GM12878 (cell line): ENCODE results near the gene PON3. TPM values are rescaled to one million over a fixed set of nuclear protein-coding genes. Genes with fewer than 3 reads are reported as not detected.

Source experiments
- ATAC-seq: fragments of 200-7000 bp; cut with Tn5 transposase; 3 replicates; pipeline ENCODE4 v1.9.1; 2020; ENCODE audit warnings: mild to moderate bottlenecking, moderate library complexity
- BruUV-seq: library from RNA; stranded (reverse); fragments of 400-500 nt; replicated peaks from 2 replicates; lab custom pipeline; 2021; lab: Mats Ljungman, UMichigan
- CTCF ChIA-PET: fragments of 300-600 bp; sonication (Branson Sonifier 250); formaldehyde crosslinking; extraction: SDS; loops from one replicate; lab custom pipeline; 2021; ENCODE audit warnings: inconsistent platforms; lab: Yijun Ruan, JAX
- POLR2A ChIA-PET: fragments of 350-600 bp; formaldehyde crosslinking; extraction: SDS; loops from one replicate; lab custom pipeline; 2021; ENCODE audit warnings: inconsistent platforms; lab: Charles Lee
- RAD21 ChIA-PET: fragments of 300-600 bp; sonication (Branson Sonifier 250); formaldehyde crosslinking; loops from one replicate; lab custom pipeline; 2023; ENCODE audit warnings: antibody characterized with exemption; ENCODE audit not compliant: unreplicated experiment; lab: Charles Lee
- SMC1A ChIA-PET: fragments of 300-600 bp; sonication (Branson Sonifier 250); formaldehyde crosslinking; loops from one replicate; lab custom pipeline; 2023; ENCODE audit not compliant: unreplicated experiment, uncharacterized antibody; lab: Charles Lee
- DNase-seq: peaks from one replicate; pipeline ENCODE4 v3.0.0-alpha.2; 2011; ENCODE audit warnings: low read depth, low spot score
- FAIRE-seq: peaks from 3 replicates; lab custom pipeline; 2011; peaks lifted over from hg19 to GRCh38; lab: Jason Lieb, UNC
- H2AFZ ChIP-seq: 2 replicates; pipeline ENCODE4 v1.6.0; 2011; ENCODE audit warnings: low read depth, low read length, control low read depth; ENCODE audit not compliant: control insufficient read depth
- H3K27ac ChIP-seq: 2 replicates; pipeline ENCODE4 v1.5.1; 2011; ENCODE audit warnings: control low read depth; ENCODE audit not compliant: control insufficient read depth, insufficient read depth
- H3K27me3 ChIP-seq, 2 experiments: replicated peaks in 1 of 2; 2 replicates each; pipeline versions ENCODE4 v1.6.0 to v1.6.1; 2011; ENCODE audit warnings: low read length in 1 of 2; ENCODE audit not compliant: control insufficient read depth in 2 of 2, insufficient read depth in 2 of 2
- H3K36me3 ChIP-seq, 2 experiments: 2 replicates each; pipeline ENCODE4 v1.5.1; 2011; ENCODE audit warnings: low read length in 1 of 2; ENCODE audit not compliant: control insufficient read depth in 2 of 2, insufficient read depth in 2 of 2
- H3K4me1 ChIP-seq: 2 replicates; pipeline ENCODE4 v1.6.1; 2011; ENCODE audit warnings: mild to moderate bottlenecking, low read length, moderate library complexity, mixed read lengths; ENCODE audit not compliant: control insufficient read depth, insufficient read depth
- H3K4me2 ChIP-seq: 2 replicates; pipeline ENCODE4 v1.6.0; 2011; ENCODE audit warnings: control low read depth; ENCODE audit not compliant: control insufficient read depth, insufficient read depth
- H3K4me3 ChIP-seq: fragments of 200-600 bp; sonication (generic); 2 replicates; pipeline ENCODE4 v1.5.1; 2016
- H3K79me2 ChIP-seq: 2 replicates; pipeline ENCODE4 v1.6.0; 2011; ENCODE audit warnings: low read length; ENCODE audit not compliant: control insufficient read depth, insufficient read depth
- H3K9ac ChIP-seq: 2 replicates; pipeline ENCODE4 v1.8.0; 2011; ENCODE audit warnings: low read length, control low read depth, mixed read lengths; ENCODE audit not compliant: control insufficient read depth, insufficient read depth
- H3K9me3 ChIP-seq: replicated peaks from 3 replicates; pipeline ENCODE4 v1.5.1; 2011; ENCODE audit warnings: mild to moderate bottlenecking, low read length; ENCODE audit not compliant: control insufficient read depth, insufficient read depth
- H4K20me1 ChIP-seq: 2 replicates; pipeline ENCODE4 v1.6.0; 2011; ENCODE audit not compliant: control insufficient read depth, insufficient read depth
- CBX5 ChIP-seq: sonication (generic); IDR thresholded peaks from 2 replicates; pipeline ENCODE4 v1.6.1; 2016; ENCODE audit warnings: low read depth, moderate library complexity, mild to moderate bottlenecking, inconsistent platforms
- CTCF ChIP-seq, 3 experiments: IDR thresholded peaks in 2 of 3; conservative IDR thresholded peaks in 1 of 3; 2 replicates each; pipeline ENCODE4 v1.5.1; 2011; ENCODE audit warnings: low read depth in 3 of 3, low read length in 3 of 3, mild to moderate bottlenecking in 3 of 3, control low read depth in 2 of 3, moderate library complexity in 2 of 3, inconsistent platforms in 1 of 3, mixed read lengths in 1 of 3; ENCODE audit not compliant: control insufficient read depth in 2 of 3, insufficient read depth in 1 of 3; ENCODE audit errors: extremely low read depth in 1 of 3
- ETV6 ChIP-seq, 2 experiments: fragments of 450-650 bp in 1 of 2; IDR thresholded peaks in 1 of 2; conservative IDR thresholded peaks in 1 of 2; 2 replicates each; pipeline ENCODE4 v1.6.1; 2014; ENCODE audit warnings: antibody characterized with exemption in 1 of 2, borderline replicate concordance in 1 of 2, low read depth in 1 of 2, mild to moderate bottlenecking in 1 of 2, moderate library complexity in 1 of 2
- FOS ChIP-seq: IDR thresholded peaks from 3 replicates; pipeline ENCODE4 v1.6.1; 2011; ENCODE audit warnings: borderline replicate concordance; ENCODE audit not compliant: insufficient read length; ENCODE audit errors: extremely low read depth
- HDGF ChIP-seq: fragments of 450-650 bp; IDR thresholded peaks from 2 replicates; pipeline ENCODE4 v1.6.1; 2016; ENCODE audit warnings: antibody characterized with exemption
- IKZF1 ChIP-seq: fragments of 450-650 bp; conservative IDR thresholded peaks from 2 replicates; pipeline ENCODE4 v1.6.1; 2017; ENCODE audit warnings: antibody characterized with exemption, mild to moderate bottlenecking
- KLF5 ChIP-seq: fragments of 450-650 bp; IDR thresholded peaks from 2 replicates; pipeline ENCODE4 v1.6.1; 2014; ENCODE audit warnings: mild to moderate bottlenecking; ENCODE audit not compliant: partially characterized antibody
- NFYB ChIP-seq: IDR thresholded peaks from 2 replicates; pipeline ENCODE4 v1.6.1; 2011; ENCODE audit warnings: low read depth, mild to moderate bottlenecking, low read length, improper control_type of control experiment, moderate library complexity; ENCODE audit not compliant: insufficient read depth
- RFX5 ChIP-seq: IDR thresholded peaks from 2 replicates; pipeline ENCODE4 v1.6.1; 2011; ENCODE audit warnings: low read depth, low read length, improper control_type of control experiment
- SP1 ChIP-seq: IDR thresholded peaks from one replicate; pipeline ENCODE4 v1.6.1; 2011; ENCODE audit warnings: low read depth, low read length
- SPI1 ChIP-seq: IDR thresholded peaks from 2 replicates; pipeline ENCODE4 v1.6.1; 2011; ENCODE audit warnings: low read depth, mild to moderate bottlenecking, low read length, moderate library complexity, borderline replicate concordance; ENCODE audit not compliant: insufficient read depth
- STAT1 ChIP-seq: fragments of 450-650 bp; conservative IDR thresholded peaks from 2 replicates; pipeline ENCODE4 v1.6.1; 2014; ENCODE audit warnings: antibody characterized with exemption, mild to moderate bottlenecking
- ZBTB11 ChIP-seq: fragments of 450-650 bp; formaldehyde crosslinking; IDR thresholded peaks from 2 replicates; pipeline ENCODE4 v1.5.0; 2022; ENCODE audit warnings: mild to moderate bottlenecking, missing genetic modification characterization
- WGBS: methylation state at CpG from one replicate; pipeline ENCODE4 v1.1.6; 2016; ENCODE audit warnings: low lambda C conversion rate; ENCODE audit not compliant: insufficient replicate concordance, insufficient coverage; ENCODE audit errors: missing lambda C conversion rate; 5-methylcytosine and 5-hydroxymethylcytosine counted together
- in situ Hi-C: fragments of 300-500 bp; cut with MboI; formaldehyde crosslinking; loops from 9 replicates; pipeline ENCODE4 v1.14.3; 2018; ENCODE audit warnings: mixed read lengths
- intact Hi-C: fragments of 100-400 bp; cut with micrococcal nuclease; formaldehyde crosslinking; loops from one replicate; pipeline ENCODE4 v1.14.2; 2022; ENCODE audit not compliant: unreplicated experiment
- polyA plus RNA-seq, 11 experiments: library from polyadenylated mRNA; depleted of rRNA in 4 of 11; unstranded in 6 of 11; stranded (reverse) in 5 of 11; fragments of >200 nt; fragmentation: Nextera tagmentation in 4 of 11; fragmentation: Illumina TruSeq in 1 of 11; extraction: Ambion mirVana in 4 of 11; extraction: Trizol in 1 of 11; gene quantifications; 1 replicate in 1 of 11; 2 replicates in 10 of 11; pipeline versions ENCODE4 v1.2.1 to v1.2.3, GENCODE V29; 2011 to 2016; ENCODE audit warnings: inconsistent platforms in 2 of 11, missing spikeins in 2 of 11, low read depth in 1 of 11
- total RNA-seq, 4 experiments: library from RNA; depleted of rRNA in 3 of 4; stranded (reverse); fragments of >200 nt in 3 of 4; fragmentation: Illumina TruSeq in 1 of 4; extraction: Trizol in 1 of 4; gene quantifications; 2 replicates each; pipeline versions ENCODE4 v1.2.1 to v1.2.3, GENCODE V29; 2013 to 2021
- TF ChIP-seq, protein P1 (sequence below): fragments of 450-650 bp; IDR thresholded peaks from 2 replicates; pipeline ENCODE4 v1.6.1; 2017; ENCODE audit warnings: mild to moderate bottlenecking, moderate library complexity

Gene PON3
- total and polyA plus RNA-seq, 10 of the 15 experiments (the other 5 are each of a cell fraction or from before 2014, with no cell fraction given): 0.45 to 2.0 (median 0.91) TPM

- H4K20me1 ChIP-seq: no peaks in the 10 kb centered on the region
- ChIA-PET SMC1A (no interaction called here), RAD21 (no interaction called here), POLR2A (interaction anchor here (0.6 kb wide), 2 partner anchors 203 to 229 kb away, joined by 3 to 8 read pairs; no protein-coding TSS in a partner anchor), CTCF (no interaction called here)
- H3K4me1 ChIP-seq: no peaks in the 10 kb centered on the region
- no peak overlapping the region for H3K4me3 ChIP-seq
- ATAC-seq: no peak
- no peak for FAIRE-seq
- intact Hi-C loops (loop anchor here (5.0 kb wide), 1 partner anchor 159 kb away; no protein-coding TSS in a partner anchor), in situ Hi-C loops (no loop called here)
- no peaks in the 10 kb centered on the region for H3K27me3 ChIP-seq
- no peak overlapping the region for H3K9ac ChIP-seq
- BruUV-seq: no TSS peak
- no peaks in the 10 kb centered on the region for H3K79me2 ChIP-seq
- 80% methylated on average over 8 of the region's 8 CpGs for WGBS
- H3K27ac ChIP-seq: no peak overlapping the region
- no peak for DNase-seq
- no peak overlapping the region for H3K4me2 ChIP-seq
- no peak overlapping the region for H2AFZ ChIP-seq
- no peaks in the 10 kb centered on the region for H3K36me3 ChIP-seq
- H3K9me3 ChIP-seq: no peaks in the 10 kb centered on the region
- TF ChIP-seq ZBTB11 (CRISPR knock-in tag): no peak
- TF ChIP-seq, protein P1, sequence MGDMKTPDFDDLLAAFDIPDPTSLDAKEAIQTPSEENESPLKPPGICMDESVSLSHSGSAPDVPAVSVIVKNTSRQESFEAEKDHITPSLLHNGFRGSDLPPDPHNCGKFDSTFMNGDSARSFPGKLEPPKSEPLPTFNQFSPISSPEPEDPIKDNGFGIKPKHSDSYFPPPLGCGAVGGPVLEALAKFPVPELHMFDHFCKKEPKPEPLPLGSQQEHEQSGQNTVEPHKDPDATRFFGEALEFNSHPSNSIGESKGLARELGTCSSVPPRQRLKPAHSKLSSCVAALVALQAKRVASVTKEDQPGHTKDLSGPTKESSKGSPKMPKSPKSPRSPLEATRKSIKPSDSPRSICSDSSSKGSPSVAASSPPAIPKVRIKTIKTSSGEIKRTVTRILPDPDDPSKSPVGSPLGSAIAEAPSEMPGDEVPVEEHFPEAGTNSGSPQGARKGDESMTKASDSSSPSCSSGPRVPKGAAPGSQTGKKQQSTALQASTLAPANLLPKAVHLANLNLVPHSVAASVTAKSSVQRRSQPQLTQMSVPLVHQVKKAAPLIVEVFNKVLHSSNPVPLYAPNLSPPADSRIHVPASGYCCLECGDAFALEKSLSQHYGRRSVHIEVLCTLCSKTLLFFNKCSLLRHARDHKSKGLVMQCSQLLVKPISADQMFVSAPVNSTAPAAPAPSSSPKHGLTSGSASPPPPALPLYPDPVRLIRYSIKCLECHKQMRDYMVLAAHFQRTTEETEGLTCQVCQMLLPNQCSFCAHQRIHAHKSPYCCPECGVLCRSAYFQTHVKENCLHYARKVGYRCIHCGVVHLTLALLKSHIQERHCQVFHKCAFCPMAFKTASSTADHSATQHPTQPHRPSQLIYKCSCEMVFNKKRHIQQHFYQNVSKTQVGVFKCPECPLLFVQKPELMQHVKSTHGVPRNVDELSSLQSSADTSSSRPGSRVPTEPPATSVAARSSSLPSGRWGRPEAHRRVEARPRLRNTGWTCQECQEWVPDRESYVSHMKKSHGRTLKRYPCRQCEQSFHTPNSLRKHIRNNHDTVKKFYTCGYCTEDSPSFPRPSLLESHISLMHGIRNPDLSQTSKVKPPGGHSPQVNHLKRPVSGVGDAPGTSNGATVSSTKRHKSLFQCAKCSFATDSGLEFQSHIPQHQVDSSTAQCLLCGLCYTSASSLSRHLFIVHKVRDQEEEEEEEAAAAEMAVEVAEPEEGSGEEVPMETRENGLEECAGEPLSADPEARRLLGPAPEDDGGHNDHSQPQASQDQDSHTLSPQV: no peak
- TF ChIP-seq SP1: no peak
- TF ChIP-seq FOS: no peak
- TF ChIP-seq HDGF: no peak
- TF ChIP-seq IKZF1: no peak
- no peak for TF ChIP-seq RFX5
- TF ChIP-seq CTCF (IDR thresholded peaks at IDR 0.05 in 2 of 3, conservative IDR thresholded peaks at IDR 0.05 in 1 of 3; ENCODE audit: control insufficient read depth in 2 of 3, extremely low read depth in 1 of 3, insufficient read depth in 1 of 3, low read depth in 3 of 3, low read length in 3 of 3): no peak
- TF ChIP-seq NFYB: no peak
- TF ChIP-seq KLF5: no peak
- TF ChIP-seq CBX5: no peak
- TF ChIP-seq ETV6 (conservative IDR thresholded peaks at IDR 0.05 in 1 of 2, IDR thresholded peaks at IDR 0.05 in 1 of 2; ENCODE audit: borderline replicate concordance in 1 of 2, low read depth in 1 of 2): no peak
- no peak for TF ChIP-seq STAT1
- TF ChIP-seq SPI1: no peak
Measured at GRCh38 chr7:95318501-95319100, 77.6 kb downstream of the PON3 start.
